GM12872 (cell line): ENCODE results near the gene SLC6A18.

Experiments used
- TF ChIP-seq, protein P1 (sequence below): IDR thresholded peaks from 3 replicates; pipeline ENCODE4 v1.5.1; 2011; ENCODE audit warnings: low read depth, mild to moderate bottlenecking, low read length, moderate library complexity; ENCODE audit not compliant: insufficient read depth

The SLC6A18 gene, protein sequence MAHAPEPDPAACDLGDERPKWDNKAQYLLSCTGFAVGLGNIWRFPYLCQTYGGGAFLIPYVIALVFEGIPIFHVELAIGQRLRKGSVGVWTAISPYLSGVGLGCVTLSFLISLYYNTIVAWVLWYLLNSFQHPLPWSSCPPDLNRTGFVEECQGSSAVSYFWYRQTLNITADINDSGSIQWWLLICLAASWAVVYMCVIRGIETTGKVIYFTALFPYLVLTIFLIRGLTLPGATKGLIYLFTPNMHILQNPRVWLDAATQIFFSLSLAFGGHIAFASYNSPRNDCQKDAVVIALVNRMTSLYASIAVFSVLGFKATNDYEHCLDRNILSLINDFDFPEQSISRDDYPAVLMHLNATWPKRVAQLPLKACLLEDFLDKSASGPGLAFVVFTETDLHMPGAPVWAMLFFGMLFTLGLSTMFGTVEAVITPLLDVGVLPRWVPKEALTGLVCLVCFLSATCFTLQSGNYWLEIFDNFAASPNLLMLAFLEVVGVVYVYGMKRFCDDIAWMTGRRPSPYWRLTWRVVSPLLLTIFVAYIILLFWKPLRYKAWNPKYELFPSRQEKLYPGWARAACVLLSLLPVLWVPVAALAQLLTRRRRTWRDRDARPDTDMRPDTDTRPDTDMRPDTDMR

DNA sequence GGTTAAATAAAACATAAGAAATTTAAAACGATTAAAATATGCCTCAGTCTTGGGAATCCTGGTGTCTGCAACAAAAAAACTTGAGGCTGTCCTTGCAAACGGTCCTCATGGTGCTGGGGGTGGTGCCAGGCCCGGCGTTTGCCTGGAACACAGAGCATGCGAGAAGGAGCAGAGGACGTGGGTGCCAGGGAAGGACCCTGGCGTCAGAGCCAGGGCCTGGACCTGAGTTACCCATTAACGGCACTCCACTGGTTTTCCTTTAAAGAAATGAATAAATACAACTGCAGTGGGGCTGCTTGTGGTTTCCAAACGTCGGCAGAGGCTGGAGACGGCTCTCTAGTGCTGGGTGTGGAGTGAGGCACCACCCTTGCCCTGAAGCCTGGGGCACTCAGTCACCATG is at the start of gene SLC6A18:
SLC6A18 (plus strand) TSS at position 301 of the 400 bp plus-strand sequence; CDS start at position 398, 97 bp downstream.
- TF ChIP-seq, protein P1, sequence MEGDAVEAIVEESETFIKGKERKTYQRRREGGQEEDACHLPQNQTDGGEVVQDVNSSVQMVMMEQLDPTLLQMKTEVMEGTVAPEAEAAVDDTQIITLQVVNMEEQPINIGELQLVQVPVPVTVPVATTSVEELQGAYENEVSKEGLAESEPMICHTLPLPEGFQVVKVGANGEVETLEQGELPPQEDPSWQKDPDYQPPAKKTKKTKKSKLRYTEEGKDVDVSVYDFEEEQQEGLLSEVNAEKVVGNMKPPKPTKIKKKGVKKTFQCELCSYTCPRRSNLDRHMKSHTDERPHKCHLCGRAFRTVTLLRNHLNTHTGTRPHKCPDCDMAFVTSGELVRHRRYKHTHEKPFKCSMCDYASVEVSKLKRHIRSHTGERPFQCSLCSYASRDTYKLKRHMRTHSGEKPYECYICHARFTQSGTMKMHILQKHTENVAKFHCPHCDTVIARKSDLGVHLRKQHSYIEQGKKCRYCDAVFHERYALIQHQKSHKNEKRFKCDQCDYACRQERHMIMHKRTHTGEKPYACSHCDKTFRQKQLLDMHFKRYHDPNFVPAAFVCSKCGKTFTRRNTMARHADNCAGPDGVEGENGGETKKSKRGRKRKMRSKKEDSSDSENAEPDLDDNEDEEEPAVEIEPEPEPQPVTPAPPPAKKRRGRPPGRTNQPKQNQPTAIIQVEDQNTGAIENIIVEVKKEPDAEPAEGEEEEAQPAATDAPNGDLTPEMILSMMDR: no peak

DNA sequence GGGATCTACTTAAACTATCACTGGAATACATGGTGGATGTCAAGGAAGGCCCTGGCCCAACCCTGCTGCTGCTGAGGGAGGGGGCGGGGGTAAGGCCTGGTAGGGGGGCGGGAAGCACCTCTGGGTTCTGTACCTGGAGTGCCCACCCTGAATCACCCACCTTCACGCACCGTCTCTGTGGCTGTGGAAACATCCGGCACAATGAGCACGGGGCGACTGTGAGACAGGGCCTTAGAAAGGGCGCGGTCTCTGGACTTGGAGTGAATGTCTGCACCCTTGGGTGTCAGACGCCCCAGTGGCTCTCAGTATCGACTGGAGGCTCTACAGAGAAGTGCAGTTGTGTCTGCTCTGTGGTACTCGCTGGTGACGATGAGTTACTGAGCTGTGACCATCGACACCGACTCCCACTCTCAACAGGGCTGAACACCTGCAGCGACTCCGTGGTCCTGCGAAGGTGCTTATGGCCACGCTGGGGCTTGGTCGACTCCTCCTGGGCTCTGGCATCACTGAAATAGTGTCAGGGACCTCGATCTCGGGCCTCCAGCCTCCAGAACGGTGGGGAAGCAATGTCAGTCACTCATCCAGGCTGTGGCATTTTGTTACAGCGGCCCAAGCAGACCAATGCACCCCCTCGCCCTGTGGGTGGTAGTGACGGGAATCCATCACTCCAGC is 49.2 kb upstream of the SLC6A18 start:
- TF ChIP-seq, protein P1: no peak

DNA sequence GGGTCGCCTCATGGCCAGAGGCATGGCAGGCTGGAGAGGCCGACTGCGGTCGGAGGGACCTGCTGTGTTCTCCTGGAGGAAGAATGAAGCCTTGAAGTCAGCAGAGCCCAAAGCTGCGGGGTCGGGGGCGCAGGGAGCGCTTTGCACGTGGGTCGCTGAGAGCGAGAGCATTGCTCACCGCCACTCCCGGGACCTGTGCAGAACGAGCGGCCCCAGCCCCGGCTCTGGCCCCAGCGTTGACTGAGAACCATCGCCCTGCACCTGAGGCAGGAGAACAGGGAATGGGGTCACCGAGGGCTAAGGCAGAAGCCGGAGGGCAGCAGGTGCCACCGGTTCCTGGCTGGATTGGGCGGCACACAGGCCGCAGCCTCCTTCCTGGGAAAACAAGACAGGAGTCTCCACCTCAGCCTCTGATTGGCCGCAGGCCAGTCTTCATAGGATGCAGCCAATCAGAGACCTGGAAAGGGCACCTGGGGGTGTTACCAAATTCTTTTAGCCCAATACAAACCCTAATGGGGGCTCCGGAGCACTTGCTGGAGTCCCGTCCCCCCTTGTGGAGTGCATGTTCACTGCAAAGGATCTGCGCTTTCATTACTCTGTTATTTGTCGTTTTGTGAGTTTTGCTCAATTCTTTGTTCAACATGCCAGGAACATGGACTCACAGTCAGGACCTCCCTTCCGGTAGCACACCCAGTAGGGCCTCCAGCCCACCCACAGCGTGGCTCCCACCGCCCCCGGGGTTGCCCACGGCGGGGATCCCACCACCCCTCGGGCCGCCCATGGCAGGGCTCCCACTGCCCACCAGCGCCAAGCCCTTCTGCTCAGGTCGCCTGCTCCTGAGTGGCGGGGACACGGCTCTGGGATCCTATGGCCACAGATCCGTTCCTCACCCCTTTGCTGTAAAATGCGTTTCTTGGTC is 48.4 kb upstream of the SLC6A18 start:
- TF ChIP-seq, protein P1: no peak

DNA sequence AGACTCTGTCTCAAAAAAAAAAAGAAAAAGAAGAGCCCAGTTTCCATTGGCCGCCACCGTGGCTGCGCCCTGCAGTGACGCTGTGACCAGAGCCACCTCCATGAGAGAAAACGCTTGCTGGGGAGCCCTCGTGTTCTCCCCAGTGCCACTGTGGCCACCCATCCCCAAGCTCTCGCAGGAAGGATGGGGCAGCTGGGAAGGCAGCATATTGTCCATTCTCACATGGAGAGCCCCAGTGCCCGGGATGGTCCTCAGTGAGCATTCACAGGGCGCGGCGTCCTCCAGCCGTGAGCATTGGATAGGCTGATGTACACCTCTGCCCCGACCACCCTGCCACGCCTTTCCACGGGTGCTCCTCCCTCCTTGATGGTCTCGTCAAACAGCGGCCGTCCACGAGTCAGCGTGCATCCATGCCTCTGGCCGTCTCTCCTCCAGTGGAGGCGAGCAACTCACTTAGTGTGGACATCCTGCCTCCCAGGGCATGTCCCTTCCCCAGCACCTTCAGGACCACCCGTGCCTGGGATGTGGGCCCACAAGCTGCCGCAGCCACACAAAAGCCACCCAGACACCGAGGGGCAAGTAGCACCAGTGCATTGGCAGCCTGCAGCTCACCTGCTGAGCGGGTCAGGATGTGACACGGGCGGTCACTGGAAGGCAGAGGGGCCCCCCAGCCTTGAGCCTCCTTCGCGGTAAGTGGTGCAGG is 47.2 kb upstream of the SLC6A18 start:
- TF ChIP-seq, protein P1: no peak

DNA sequence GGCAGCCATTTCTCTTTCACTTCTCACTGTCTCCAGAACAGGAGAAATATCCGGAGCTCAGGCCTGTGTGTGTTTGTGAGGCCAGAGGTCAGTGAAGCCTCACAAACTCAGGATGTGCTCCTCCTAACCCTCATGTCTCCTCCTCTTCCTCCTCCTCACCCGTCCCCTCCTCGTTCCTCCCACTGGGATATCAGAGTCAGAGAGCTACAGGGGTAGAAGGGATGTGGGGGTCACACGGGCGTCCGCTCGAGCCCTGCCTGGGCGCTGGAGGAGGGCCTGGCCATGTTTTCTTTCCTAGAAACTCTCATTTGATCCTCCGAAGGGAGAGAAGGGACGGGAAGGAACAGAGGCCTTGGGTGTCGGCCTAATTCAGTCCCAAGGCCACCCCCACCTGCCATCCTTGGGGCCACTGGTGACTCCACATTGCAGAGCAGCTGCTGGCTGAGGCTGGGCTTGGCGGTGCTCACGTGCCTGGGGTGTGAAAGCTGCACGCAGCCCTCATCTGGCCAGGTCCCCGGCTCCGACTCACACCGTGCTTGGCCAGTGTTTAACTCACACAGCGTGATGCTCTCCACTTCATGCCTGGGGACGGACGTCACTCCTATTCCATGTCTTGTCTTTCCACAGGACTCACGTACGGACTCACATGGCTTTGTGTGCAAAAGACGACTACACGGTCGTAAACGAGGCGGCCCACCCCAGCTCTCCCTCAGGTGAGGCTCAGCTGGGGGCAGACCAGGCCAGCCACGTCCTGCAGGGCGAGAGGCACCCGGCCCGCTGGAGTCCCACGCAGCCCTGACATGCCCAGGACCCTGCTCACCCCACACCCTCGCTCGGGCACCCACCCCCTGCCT is 46.4 kb upstream of the SLC6A18 start:
- TF ChIP-seq, protein P1: no peak

DNA sequence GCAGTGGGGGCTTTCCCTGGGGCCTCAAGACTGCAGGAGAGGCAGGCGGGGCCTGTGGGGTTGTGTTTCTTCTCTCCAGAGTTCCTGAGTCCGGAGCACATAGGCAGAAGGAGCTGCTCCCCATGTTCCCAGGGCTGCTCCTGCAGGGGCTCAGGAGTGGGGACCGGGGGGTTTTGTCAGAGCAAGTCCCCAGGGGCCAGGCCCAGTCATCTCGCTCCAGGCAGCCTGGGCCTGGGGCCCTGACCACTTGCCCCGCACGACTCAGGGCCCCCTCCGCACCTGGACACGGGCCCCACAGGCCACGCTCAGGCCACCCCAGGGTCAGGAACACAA is 45.8 kb upstream of the SLC6A18 start:
- TF ChIP-seq, protein P1: no peak
